SIG-M5 (cell line): Measurements from ENCODE around the gene PSMD11.
"Not testable (repeated sequence)": the region's sequence is repeated elsewhere in the genome, so short reads cannot be mapped to it uniquely, and the experiment has no call there.

Source experiments
- DNase-seq: peaks from one replicate; lab custom pipeline; 2025; lab: John Stamatoyannopoulos, UW

Gene PSMD11

DNA sequence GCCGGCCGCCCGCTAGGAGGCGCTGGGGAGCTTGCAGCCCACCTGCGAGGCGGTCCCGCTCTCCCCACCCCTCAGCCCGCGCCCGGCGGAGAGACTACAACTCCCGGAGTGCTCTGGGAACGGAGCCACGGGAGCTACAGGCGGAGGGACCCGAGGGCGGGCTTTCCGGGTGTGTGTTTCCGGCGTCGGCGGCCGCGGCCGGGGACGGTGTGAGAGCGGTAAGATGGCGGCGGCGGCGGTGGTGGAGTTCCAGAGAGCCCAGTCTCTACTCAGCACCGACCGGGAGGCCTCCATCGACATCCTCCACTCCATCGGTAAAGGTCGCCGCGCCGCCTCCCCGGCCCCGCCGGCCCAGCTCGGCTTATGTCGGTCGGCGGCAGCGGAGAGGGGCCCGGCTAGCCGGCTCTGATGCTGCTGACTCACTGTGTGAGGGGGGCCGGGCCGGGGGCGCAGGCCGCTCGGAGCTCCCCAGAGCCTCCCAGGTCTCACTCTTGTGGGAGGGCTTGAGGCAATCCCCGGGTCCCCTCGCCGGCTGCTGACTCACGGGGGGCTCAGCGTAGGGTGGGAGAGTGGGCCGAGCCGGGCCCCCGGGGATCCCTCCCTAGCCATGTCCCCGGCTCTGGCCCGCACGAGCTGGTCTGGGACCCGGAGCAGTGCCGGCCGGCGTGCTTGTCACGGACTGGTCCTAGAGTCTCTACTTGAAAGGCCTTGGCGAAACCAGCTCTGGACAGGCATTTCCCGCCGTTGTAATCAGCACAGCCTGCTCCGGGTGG is at the start of gene PSMD11:
PSMD11 (plus strand) TSS at position 210 of the 773 bp plus-strand sequence; CDS start at position 224, 14 bp downstream.
- DNase-seq = peak; percentile 69

DNA sequence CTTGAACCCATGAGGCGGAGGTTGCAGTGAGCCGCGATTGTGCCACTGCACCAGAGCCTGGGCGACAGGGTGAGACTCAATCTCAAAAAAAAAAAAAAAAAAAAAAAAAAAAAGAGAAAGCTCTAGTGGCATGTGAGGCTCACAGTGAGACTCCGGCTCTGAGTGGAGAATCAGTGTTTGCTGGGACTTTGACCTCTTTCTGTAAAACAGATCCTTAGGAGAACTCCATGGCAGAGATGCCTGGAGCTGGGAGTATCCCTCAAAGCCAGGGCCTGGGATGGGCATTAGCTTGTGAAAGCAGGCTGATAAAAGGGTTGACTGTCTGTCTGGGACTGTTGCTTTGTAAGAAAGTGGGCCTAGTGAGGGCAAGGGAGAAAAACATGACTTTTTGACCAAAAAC is 48.0 kb upstream of the PSMD11 start:
- no peak for DNase-seq

DNA sequence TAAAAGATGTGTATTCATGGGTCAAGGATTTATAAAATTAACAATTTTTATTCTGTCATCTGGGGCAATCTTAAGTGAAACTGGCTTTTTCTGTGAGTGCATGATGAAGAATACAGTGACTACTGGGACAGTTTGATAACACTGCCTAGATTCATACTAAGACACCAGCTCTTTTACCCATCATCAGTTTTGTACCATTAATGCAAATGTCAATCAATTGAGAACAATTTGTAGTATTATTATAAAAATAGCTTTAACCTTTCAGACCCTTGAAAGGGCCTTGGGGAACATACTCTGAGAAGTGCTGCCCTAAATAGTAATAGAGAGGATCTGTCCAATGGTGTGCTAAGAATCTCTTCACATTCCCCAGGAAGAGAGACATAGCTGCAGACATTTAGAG is 45.4 kb upstream of the PSMD11 start:
- DNase-seq = no peak

DNA sequence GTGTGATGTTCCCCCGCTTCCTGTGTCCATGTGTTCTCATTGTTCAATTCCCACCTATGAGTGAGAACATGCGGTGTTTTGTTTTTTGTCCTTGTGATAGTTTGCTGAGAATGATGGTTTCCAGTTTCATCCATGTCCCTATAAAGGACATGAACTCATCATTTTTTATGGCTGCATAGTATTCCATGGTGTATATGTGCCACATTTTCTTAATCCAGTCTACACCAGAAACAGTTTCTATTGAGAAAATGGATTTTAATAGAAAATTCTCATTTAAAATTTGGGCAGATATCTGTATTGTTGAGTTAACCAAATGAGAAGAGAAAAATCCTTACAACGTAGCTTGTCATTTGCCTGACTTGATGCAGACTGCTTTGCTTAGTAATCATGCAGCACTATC is 34.2 kb upstream of the PSMD11 start:
- DNase-seq = not testable (repeated sequence)

DNA sequence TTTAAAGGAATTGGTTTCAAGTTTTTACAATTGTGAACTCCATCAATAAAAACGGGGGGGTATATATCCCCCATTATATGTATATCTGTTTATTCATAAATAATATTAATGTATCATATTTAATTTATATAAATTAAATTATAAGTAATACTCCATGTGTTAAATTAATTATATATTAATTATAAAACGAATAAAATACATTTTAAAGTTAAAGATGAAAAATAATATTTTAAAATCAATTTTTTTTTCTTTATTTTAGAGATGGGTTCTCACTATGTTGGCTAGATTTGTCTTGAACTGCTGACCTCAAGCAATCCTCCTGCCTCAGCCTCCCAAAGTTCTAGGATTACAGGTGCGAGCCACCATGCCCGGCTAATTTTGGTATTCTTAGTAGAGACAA is 17.4 kb upstream of the PSMD11 start:
- no peak for DNase-seq

DNA sequence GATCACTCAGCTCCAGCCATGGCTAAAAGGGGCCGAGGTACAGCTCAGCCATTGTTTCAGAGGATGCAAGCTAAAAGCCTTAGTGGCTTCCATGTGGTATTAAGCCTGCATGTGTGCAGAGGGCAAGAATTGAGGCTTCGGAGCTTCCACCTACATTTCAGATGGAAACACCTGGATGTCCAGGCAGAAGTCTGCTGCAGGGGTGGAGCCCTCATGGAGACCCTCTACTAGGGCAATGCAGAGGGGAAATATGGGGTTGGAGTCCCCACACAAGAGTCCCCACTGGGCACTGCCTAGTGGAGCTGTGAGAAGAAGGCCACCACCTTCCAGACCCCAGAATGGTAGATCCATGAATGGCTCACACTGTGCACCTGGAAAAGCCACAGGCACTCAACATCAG is 14.7 kb upstream of the PSMD11 start:
- no peak for DNase-seq

DNA sequence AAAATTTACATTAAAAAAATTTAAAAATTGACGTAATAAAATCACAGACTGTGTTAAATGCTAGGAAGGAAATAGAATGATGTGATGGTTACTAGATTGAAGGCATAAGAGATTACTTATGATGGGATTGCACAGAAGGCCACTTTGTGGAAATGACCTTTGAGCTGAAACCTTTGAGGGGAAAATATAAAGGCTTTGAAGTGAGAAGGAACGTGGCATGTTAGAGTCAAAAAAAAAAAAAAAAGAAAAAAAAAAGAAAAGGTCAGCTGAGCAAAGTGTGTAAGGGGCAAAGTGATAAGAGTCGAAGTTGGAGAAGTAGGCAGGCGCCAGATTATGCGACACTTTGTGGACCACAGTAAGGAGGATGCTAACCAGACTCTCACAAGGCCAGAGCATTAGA is 3.6 kb upstream of the PSMD11 start:
- DNase-seq = no peak

DNA sequence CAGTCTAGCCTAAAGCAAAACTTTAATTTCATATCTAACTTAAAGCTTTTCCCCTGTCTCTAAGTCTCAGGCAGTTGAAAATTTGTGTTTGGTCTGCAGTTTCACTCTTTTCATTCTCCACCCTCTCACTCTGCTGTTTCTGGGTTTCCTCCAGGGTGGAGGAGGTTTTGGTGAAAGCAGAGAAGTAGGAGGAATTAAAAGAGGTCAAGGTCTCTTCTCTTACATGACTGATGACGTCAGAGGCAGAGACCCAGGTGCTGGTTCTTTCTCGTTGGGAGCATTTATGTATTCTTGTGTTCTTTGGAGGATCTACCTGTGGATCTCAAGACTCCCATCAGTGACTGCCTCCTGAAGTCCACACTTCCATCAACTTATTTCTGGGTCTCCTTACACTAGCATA is 2.4 kb upstream of the PSMD11 start:
- DNase-seq = no peak

DNA sequence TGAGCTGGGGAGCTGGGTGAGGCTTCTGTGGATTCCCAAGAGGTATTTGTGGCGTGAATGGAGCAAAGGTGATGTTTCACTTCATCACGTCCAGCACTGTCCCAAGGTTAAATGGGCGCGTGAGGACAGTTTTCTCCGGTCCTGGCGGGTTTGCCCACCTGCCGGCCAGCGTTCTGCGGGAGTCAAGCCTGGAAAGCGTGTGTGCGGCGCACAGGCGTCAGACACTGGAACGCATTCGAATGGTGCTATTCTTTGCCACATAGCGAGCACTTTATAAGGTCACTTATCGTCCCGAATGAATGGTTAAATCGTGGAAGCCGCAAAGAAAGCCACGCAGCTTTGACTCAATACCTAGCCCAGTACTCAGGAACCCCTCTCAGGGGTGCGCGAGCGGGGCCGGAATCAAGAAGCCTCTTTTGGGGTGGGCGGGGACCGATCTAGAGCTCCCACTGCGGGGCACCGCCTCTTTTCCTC is 446 bp upstream of the PSMD11 start:
- no peak for DNase-seq

DNA sequence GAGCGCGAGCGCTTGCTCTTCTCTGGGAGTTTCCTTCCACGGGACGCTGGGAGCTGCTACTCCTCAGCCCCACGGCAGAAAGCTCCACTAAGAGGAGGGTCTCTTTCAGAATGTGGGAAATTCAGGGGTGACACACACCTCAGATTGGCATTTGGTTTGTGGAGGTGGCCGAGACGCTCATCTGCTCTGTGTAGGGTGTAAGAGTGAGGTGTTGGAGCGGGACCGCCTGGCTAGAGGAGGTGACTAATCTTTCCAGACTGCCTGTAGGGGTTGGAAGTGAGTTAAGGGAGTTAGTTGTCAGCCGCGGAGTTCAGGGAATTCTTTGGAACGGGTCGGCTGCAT is 735 bp downstream of the PSMD11 start:
- no peak for DNase-seq

DNA sequence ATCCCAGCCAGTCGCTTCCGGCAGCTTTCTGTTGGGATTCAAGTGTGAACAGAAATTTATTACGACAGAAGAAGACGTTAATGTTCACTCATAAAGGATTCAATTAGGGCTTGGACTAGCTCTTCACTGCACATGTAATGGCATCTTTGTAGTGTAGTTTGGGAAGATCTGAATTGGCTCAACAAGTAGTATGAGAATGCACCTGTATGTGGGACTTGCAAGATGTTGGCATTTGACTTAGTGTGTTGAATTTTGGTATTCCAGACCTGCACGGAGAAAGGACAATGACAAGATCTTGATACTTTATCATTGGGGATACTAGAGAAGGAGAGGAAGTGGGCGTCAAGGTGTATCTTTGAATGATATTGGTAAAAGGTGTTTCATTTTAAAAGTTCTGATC is 1.2 kb downstream of the PSMD11 start:
- DNase-seq = no peak

DNA sequence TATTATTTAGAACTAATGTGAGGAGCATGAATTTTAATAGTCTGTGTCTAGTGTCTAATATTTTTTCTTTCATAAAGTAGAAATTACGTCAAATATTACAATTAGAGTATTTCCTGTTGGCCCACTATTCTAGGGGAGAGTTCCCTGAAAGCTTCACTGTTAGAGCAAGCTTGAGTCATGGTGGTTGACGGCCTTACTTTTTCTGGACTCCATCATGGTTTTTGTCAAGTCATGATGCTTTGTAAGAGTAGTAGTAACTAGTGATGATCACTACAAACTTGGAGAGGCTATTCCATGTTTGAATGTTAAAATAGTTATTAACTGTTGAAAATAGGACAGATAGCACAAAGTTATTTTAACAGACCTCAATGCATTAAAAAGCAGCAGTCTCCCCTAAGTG is 1.7 kb downstream of the PSMD11 start:
- DNase-seq = no peak

DNA sequence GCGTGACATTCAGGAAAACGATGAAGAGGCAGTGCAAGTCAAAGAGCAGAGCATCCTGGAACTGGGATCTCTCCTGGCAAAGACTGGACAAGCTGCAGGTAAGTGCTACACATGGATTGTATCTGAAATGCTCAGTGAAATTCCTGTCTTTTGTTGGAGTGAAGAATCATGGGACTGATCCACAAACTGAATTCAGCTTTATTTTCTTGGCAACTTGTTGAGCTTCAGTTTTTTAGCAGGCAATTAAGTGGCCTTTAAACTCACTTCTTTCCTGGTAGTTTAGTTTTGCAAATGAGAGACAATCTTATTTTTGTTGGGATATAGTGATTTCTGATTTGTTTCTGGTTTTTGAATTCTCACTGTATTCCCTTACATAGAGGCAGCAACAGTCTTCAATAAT is 2.6 kb downstream of the PSMD11 start:
- no peak for DNase-seq

DNA sequence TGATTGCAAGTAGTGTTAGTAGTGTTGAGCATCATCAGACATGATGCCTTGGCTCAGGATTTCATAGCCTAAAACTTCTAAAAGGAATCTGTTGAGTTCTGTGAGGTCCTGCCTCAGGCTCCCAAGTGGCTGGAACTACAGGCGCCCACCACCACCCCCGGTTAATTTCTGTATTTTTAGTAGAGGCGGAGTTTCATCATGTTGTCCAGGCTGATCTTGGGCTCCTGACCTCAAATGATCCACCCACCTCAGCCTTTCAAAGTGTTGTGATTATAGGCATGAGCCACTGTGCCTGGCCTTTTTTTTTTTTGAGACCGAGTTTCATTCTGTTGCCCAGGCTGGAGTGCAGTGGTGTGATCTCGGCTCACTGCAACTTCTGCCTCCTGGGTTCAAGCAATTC is 5.7 kb downstream of the PSMD11 start:
- DNase-seq = no peak

DNA sequence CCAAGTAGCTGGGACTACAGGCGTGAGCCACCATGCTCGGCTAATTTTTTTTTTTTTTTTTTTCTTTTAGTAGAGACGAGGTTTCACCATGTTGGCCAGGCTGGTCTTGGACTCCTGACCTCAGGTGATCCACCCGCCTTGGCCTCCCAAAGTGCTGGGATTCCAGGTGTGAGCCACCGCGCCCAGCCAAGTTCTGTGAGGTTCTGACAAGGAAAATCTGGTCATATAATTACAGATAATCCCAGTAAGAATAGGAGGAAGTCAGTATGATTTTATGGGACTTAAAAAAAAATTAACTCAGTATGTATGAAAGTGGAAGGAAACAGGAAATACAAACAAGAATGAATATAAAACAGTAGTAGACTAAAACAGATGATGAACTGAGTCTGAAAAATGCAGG is 6.1 kb downstream of the PSMD11 start:
- DNase-seq = not testable (repeated sequence)

DNA sequence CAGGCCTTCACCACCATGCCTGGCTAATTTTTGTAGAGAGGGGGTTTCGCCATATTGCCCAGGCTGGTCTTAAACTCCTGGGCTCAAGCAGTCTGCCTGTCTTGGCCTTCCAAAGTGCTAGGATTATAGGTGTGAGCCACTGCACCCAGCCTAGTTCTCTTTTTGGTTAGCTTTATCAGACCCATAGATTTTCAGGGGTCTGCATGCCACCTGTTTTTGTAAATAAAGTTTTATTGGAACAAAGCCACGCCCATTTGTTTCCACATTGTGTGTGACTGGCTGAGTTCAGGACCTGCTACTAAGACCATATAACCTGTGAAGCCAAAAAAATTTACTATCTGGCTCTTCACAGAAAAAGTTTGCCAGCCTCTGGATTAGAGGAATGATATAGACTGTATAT is 7.6 kb downstream of the PSMD11 start:
- no peak for DNase-seq

DNA sequence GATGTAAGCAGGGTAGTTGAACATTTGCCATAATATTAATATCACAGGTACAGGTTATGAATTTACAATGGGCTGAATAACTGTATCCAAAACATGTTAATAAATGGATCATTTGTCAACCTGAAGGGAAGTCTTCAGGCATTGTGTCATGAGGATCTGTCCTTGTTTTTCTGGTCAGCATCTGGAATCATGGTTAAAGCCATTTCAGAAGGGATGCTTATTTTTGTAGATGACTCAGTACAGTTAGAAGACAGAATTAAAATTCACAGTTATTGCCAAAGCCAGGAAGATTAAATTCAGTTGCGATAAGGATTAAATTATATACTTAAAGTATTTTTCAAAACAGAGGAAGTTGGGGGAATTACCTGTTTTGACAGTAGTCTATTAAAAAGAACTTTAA is 8.0 kb downstream of the PSMD11 start:
- DNase-seq = no peak

DNA sequence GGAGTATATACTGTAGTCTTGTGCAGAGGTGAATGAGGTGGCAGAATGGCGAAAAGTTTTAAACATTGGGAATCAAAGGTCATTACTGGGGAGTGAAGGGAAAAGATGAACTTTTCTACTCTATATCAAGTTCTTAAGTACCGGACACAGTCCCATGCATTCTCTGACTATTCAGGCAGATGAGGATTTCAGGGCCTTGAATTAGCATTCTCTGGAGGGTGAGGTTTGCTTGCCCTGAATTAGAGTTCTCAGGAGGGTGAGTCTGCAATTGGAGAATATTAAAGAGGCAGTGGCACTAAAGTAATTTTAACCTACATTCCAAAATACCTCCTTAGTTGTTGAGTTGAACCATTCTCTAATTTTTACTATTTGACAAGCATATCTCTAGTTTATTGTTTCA is 9.1 kb downstream of the PSMD11 start:
- no peak for DNase-seq

DNA sequence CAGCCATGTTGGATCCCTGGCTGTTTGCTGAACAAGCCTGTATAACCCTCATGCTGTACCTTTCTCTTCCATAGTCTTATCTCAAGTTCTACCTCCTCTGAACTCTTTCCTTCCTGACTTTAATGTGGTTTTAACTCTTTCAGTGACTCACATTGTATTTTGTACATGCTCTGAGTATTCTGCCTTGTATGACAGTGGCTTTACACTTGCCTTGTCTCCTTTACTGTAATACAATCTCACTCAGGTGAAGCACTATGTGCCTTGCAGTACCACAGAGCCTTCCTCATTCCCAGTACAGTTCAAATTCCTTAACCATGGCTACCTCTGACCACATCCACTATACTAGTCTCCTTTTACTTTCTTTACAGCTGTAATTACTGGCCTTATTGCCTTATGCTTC is 14.1 kb downstream of the PSMD11 start:
- DNase-seq = no peak

DNA sequence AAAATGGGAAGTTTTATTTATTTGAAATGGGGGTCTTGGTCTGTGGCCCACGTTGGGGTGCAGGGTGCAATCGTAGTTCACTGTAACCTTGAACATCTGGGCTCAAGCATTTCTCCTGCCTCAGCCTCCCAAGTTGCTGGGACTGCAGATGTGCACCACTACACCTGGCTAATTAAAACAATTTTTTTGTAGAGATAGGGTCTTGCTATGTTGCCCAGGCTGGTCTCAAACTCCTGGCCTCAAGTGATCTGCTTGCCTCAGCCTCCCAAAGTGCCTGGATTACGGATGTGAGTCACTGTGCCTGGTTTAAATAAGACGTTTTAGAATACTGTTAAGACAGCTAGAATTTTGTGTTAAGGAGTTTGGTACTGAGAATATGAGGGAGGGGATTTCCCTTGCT is 15.7 kb downstream of the PSMD11 start:
- DNase-seq = no peak

DNA sequence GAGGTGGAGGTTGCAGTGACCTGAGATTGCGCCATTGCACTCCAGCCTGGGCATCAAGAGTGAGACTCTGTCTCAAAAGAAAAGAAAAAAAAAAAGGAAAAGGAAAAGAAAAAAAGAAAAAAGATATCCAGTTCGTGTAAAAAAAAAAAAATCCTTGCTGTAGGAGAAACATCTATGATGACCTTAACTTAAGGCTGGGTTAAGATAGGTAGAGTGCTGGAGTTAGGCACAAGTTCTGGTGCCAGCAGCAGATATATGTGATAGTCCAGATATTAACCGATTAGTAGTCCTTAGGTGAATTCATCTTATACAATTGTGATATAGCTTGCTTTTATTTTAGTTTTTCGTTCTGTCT is 17.2 kb downstream of the PSMD11 start:
- no peak for DNase-seq

DNA sequence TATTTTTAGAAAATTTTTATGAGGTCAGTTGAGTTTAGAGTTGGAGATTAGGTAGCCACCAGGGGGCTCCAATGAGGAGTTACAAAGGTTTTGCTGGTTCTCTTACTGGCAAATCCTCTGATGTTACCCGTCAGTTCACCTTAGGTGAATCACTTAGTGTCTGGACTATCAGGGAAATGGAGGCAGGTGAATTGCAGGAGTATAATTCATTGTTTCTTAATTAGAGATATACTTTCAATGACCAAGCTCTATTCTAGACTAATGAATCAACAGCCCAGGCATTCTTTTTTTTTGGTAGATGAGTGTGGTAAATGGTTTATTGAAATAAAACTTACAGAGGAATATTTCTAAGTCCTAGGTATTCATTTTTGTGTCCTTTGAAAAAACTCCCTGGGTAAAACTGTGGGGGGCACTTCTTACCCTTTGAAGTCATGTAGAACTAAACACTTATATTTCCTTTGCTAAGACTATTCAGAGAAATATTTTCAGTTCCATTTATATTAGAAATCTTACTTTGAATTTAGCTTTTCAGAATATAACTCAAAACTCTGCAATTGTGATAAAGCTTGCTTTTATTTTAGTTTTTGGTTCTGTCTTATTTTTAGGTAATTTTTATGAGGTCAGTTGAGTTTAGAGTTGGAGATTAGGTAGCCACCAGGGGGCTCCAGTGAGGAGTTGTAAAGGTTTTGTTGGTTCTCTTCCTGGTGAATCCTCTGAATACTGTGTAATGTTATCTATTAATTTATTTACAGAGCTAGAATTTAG is 17.7 kb downstream of the PSMD11 start:
- no peak for DNase-seq

DNA sequence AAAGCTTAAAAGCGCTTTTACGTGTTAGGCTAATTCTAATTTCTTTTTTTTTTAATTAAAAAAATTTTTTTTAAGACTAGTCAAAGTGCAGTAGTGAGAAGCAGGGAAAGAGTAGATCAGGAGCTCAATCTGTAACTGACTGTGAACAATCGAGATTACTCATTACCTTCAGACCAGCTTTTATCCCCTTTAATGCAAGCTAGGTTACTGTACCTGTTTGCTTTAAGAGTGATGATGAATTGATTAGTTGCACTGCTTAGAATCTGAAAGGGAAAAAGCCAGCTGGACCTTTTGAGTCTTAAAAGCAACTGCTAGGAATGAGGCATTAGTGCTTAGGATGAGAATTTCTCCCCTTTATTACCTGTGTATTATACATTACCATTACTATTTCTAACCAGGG is 19.0 kb downstream of the PSMD11 start:
- no peak for DNase-seq

DNA sequence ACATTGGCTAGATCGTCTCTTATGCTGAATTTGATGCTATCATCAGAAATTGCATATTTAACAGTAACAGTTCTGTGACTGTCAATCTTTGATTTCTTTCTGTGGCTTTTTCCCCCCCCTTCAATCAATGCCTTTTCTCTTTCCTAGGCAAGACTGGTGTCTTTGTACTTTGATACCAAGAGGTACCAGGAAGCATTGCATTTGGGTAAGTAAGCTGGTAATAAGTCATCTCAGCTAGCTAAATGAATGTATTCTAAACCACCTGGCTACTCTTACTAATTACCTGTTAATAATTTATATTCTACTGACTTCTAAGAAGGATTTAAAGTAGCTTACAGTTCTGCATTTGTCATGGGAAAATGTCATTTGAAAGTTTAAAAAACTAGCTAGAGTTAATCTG is 20.1 kb downstream of the PSMD11 start:
- no peak for DNase-seq
